ENCODE data around the gene PHB1.

PHB1 gene

GRCh38 chr17:49381033-49381432, 33.6 kb downstream of the PHB1 start (continued):
- TF ChIP-seq ZNF449 (tag by site-specific recombination; IDR thresholded peaks at IDR 0.05) = no peak
- no peak for TF ChIP-seq SALL2 (tag by site-specific recombination; IDR thresholded peaks at IDR 0.05; ENCODE audit: borderline replicate concordance)
- no peak for TF ChIP-seq ZNF658 (tag by site-specific recombination; IDR thresholded peaks at IDR 0.05)
- no peak for TF ChIP-seq ZFHX2 (tag by site-specific recombination; conservative IDR thresholded peaks at IDR 0.05)
- TF ChIP-seq ZBTB26 (tag by site-specific recombination; optimal IDR thresholded peaks at IDR 0.05) = no peak
- TF ChIP-seq YY1 (tag by site-specific recombination; IDR thresholded peaks at IDR 0.05) = no peak
- TF ChIP-seq HOXC10 (CRISPR knock-in tag; IDR thresholded peaks at IDR 0.05) = no peak
- TF ChIP-seq ZNF513 (tag by site-specific recombination; IDR thresholded peaks at IDR 0.05) = no peak
- no peak for TF ChIP-seq ZNF398 (tag by site-specific recombination; IDR thresholded peaks at IDR 0.05)
- no peak for TF ChIP-seq AEBP2 (tag by site-specific recombination; IDR thresholded peaks at IDR 0.05; ENCODE audit: borderline replicate concordance)
- no peak for TF ChIP-seq ZNF239 (tag by site-specific recombination; IDR thresholded peaks at IDR 0.05)
- no peak for TF ChIP-seq ZNF747 (tag by site-specific recombination; IDR thresholded peaks at IDR 0.05)
- TF ChIP-seq ZNF16 (tag by site-specific recombination; IDR thresholded peaks at IDR 0.05; ENCODE audit: low read depth) = no peak

- Histone ChIP-seq H3K4me1 (ENCODE audit: control insufficient read depth, insufficient read depth, low read length) (no peaks in the 10 kb centered on the region), H3K36me3 (ENCODE audit: control insufficient read depth in 2 of 2, insufficient read depth in 1 of 2, low read length in 2 of 2) (no peaks in the 10 kb centered on the region), H3K27ac (ENCODE audit: extremely low read depth, low read depth, low read length) (no peak overlapping the region), H3K9me3 (ENCODE audit: control insufficient read depth, insufficient read depth, low read depth, low read length) (no peaks in the 10 kb centered on the region; the same call in 1 of the 2 replicates), H3K4me3 (ENCODE audit: low read depth, low read length) (no peak overlapping the region)
- CTCF ChIA-PET = interaction anchor here (0.6 to 1.2 kb wide), 2 partner anchors 10 to 90 kb away, joined by 3 read pairs; no protein-coding TSS in a partner anchor
- POLR2A ChIA-PET = no interaction called here
- TF ChIP-seq CTCF (tag by site-specific recombination; IDR thresholded peaks at IDR 0.05) = no peak
- no peak for TF ChIP-seq AEBP2 (tag by site-specific recombination; IDR thresholded peaks at IDR 0.05; ENCODE audit: borderline replicate concordance)
- TF ChIP-seq ZNF645 (tag by site-specific recombination; IDR thresholded peaks at IDR 0.05) = no peak
- TF ChIP-seq ZNF558 (tag by site-specific recombination; IDR thresholded peaks at IDR 0.05) = no peak
- no peak for TF ChIP-seq ZNF768 (tag by site-specific recombination; IDR thresholded peaks at IDR 0.05)
Observed at GRCh38 chr17:49379926-49380325, 34.8 kb downstream of the PHB1 start.
